Smooth muscle cell (in vitro differentiated cells): ENCODE results near the gene PTTG1IP. TPM values are rescaled to one million over a fixed set of nuclear protein-coding genes. Genes with fewer than 3 reads are reported as not detected.

Experiments
- DNase-seq: peaks from one replicate; lab custom pipeline; 2025; ENCODE audit not compliant: unreplicated experiment; lab: John Stamatoyannopoulos, UW
- H2AFZ ChIP-seq: fragments of 200-600 bp; sonication (generic); 2 replicates; pipeline ENCODE4 v1.6.0; 2016; ENCODE audit warnings: antibody characterized with exemption, low read depth, mild to moderate bottlenecking
- H3F3A ChIP-seq: fragments of 200-600 bp; sonication (generic); 2 replicates; pipeline ENCODE4 v1.6.0; 2017; ENCODE audit warnings: antibody characterized with exemption, low read depth
- H3K27ac ChIP-seq: fragments of 200-600 bp; sonication (generic); 2 replicates; pipeline ENCODE4 v1.5.1; 2016; ENCODE audit warnings: low read depth, mild to moderate bottlenecking
- H3K27me3 ChIP-seq: fragments of 200-600 bp; sonication (generic); 2 replicates; pipeline ENCODE4 v1.6.1; 2016; ENCODE audit warnings: low read depth, mild to moderate bottlenecking
- H3K36me3 ChIP-seq: fragments of 200-600 bp; sonication (generic); 2 replicates; pipeline ENCODE4 v1.5.1; 2016; ENCODE audit warnings: low read depth
- H3K4me1 ChIP-seq: fragments of 200-600 bp; sonication (generic); 2 replicates; pipeline ENCODE4 v1.5.1; 2016; ENCODE audit warnings: low read depth
- H3K4me2 ChIP-seq: fragments of 200-600 bp; sonication (generic); 2 replicates; pipeline ENCODE4 v1.6.0; 2016; ENCODE audit warnings: mild to moderate bottlenecking
- H3K4me3 ChIP-seq: fragments of 200-600 bp; sonication (generic); 2 replicates; pipeline ENCODE4 v1.5.1; 2016; ENCODE audit warnings: mild to moderate bottlenecking
- H3K79me2 ChIP-seq: fragments of 200-600 bp; sonication (generic); 2 replicates; pipeline ENCODE4 v1.6.0; 2016; ENCODE audit warnings: low read depth, mild to moderate bottlenecking
- H3K9ac ChIP-seq: fragments of 200-600 bp; sonication (generic); 2 replicates; pipeline ENCODE4 v1.6.0; 2016; ENCODE audit warnings: low read depth
- H3K9me3 ChIP-seq: fragments of 200-600 bp; sonication (generic); replicated peaks from 2 replicates; pipeline ENCODE4 v1.5.1; 2016; ENCODE audit warnings: low read depth
- H4K20me1 ChIP-seq: fragments of 200-600 bp; sonication (generic); 2 replicates; pipeline ENCODE4 v1.6.0; 2016; ENCODE audit warnings: low read depth
- WGBS: methylation state at CpG from one replicate; pipeline ENCODE4 v1.1.7; 2016; ENCODE audit warnings: low lambda C conversion rate; 5-methylcytosine and 5-hydroxymethylcytosine counted together
- polyA plus RNA-seq: library from polyadenylated mRNA; unstranded; fragments of >200 nt; fragmentation: Nextera tagmentation; extraction: Ambion mirVana; gene quantifications from 2 replicates; pipeline ENCODE4 v1.2.1, GENCODE V29; 2016
- total RNA-seq: library from RNA; depleted of rRNA; stranded (reverse); fragments of >200 nt; gene quantifications from 2 replicates; pipeline ENCODE4 v1.2.3, GENCODE V29; 2014
- TF ChIP-seq, protein P1 (sequence below): fragments of 200-600 bp; sonication (generic); IDR thresholded peaks from 2 replicates; pipeline ENCODE4 v1.5.1; 2017; ENCODE audit warnings: borderline replicate concordance, mild to moderate bottlenecking, antibody characterized with exemption; ENCODE audit not compliant: insufficient read depth, poor library complexity, severe bottlenecking

Gene PTTG1IP
- total and polyA plus RNA-seq, 2 experiments from 2014 or later, result 331 to 340 TPM

DNA sequence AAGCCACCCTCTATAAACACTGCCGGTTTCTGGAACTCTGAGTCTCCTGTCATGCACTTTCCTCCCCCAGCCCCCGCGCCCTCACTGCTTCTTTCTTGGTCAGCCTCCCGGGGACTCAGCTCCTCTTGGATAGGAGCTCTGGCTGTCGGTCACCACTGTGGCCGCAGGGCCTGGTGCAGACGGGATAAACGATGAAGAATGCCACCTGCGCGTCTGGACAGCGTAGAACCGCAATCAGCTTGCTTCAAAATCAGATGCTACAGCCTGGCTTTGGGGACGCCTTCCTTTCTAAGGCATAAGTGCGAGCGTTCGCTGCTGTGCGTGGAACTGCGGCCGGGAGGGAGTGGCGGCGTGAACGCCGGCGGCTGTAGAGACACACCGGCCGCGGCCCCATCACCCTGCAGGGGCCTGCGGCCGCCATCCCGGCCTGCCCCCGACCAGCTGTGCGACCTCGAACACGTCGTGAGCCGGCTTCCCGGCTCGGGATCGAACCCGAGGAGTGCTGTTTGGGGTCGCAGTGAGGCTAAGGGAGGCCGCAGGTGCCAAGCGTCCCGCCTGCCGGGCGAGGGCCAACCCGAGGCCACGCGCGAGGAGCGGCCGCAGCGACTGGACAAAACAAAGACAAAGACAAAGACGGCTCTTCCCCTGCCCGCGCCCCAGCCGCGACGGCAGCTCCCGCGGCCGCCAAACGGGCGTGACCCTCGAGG, 688 bp downstream of the PTTG1IP start:
- no peak for DNase-seq
- 1% methylated on average over 48 of the region's 65 CpGs for WGBS
- H3K9me3 ChIP-seq, result no peaks in the 10 kb centered on the region
- TF ChIP-seq, protein P1, sequence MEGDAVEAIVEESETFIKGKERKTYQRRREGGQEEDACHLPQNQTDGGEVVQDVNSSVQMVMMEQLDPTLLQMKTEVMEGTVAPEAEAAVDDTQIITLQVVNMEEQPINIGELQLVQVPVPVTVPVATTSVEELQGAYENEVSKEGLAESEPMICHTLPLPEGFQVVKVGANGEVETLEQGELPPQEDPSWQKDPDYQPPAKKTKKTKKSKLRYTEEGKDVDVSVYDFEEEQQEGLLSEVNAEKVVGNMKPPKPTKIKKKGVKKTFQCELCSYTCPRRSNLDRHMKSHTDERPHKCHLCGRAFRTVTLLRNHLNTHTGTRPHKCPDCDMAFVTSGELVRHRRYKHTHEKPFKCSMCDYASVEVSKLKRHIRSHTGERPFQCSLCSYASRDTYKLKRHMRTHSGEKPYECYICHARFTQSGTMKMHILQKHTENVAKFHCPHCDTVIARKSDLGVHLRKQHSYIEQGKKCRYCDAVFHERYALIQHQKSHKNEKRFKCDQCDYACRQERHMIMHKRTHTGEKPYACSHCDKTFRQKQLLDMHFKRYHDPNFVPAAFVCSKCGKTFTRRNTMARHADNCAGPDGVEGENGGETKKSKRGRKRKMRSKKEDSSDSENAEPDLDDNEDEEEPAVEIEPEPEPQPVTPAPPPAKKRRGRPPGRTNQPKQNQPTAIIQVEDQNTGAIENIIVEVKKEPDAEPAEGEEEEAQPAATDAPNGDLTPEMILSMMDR, result no peak
- H3F3A ChIP-seq, result peaks cover 24% of the 10 kb centered on the region
- peak overlapping the region; percentile 97 for H3K4me2 ChIP-seq
- H3K4me1 ChIP-seq, result peaks cover 36% of the 10 kb centered on the region
- H3K36me3 ChIP-seq, result no peaks in the 10 kb centered on the region
- peak overlapping the region; percentile 94 for H3K4me3 ChIP-seq
- H4K20me1 ChIP-seq, result peaks cover 51% of the 10 kb centered on the region
- peaks cover 47% of the 10 kb centered on the region for H3K79me2 ChIP-seq
- H3K27ac ChIP-seq, result peak overlapping the region; percentile 96
- H3K27me3 ChIP-seq, result no peaks in the 10 kb centered on the region
- peak overlapping the region; percentile 67 for H3K9ac ChIP-seq
- H2AFZ ChIP-seq, result no peak overlapping the region

DNA sequence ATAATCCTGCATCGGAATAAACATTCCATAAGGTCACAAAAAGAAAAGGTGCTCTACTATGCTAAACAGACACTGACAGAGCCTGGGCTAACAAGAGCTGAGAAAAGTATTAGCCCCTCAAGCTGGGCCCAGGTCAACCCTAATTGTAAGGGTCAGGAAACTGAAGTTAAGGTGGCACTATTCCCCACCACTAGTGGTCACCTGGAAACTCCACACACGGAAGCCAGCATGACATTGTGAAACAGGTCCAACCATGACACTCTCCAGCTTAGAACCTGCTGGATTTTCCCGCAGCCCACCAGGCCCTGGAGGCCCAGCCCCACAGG, 1.2 kb downstream of the PTTG1IP start:
- H3K27me3 ChIP-seq, result no peaks in the 10 kb centered on the region
- peaks cover 37% of the 10 kb centered on the region for H3K4me1 ChIP-seq
- H3K4me3 ChIP-seq, result peak overlapping the region; percentile 94
- peak overlapping the region; percentile 96 for H3K27ac ChIP-seq
- peaks cover 29% of the 10 kb centered on the region for H3F3A ChIP-seq
- TF ChIP-seq, protein P1, result no peak
- DNase-seq, result no peak
- no peak overlapping the region for H2AFZ ChIP-seq
- H3K79me2 ChIP-seq, result peaks cover 52% of the 10 kb centered on the region
- no peaks in the 10 kb centered on the region for H3K36me3 ChIP-seq
- peaks cover 56% of the 10 kb centered on the region for H4K20me1 ChIP-seq
- 21% methylated on average over 3 of the region's 3 CpGs for WGBS
- H3K4me2 ChIP-seq, result peak overlapping the region; percentile 97
- H3K9me3 ChIP-seq, result no peaks in the 10 kb centered on the region
- peak overlapping the region; percentile 67 for H3K9ac ChIP-seq

DNA sequence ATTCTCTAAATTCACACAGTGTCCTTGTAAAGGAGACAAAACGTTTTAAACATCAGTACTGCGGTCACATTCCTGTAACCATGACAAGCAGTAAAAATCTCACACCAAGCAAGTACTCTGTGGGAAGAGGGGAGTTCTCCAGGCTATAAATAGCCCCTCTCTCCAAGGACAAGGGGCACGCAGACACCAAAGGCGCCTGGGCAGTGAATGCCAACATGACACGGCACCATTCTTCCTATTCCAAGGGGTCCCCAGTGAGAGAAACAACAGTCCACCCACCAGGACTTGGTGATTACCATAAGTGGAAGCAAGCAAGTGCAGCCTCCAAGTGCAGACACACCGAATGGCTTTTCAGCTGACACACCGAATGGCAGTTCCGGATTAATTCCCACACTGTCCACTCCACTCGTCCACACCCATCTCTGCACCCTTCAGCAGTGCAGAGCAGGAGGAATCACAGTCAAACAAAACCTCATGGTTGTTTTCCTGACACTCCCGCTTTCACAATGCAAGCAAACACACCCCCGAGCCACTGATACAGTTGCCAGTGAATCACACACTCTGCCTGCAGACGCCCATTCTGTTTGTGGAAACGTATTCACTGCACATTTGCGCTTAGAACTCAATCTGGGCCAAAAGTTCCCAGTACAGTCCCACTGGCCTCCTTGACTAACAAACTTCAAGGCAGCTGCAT, 1.8 kb downstream of the PTTG1IP start:
- WGBS, result 17% methylated on average over 14 of the region's 14 CpGs
- Histone ChIP-seq H3F3A (peaks cover 32% of the 10 kb centered on the region), H3K9ac (peak overlapping the region; percentile 67), H3K4me2 (peak overlapping the region; percentile 97), H3K27ac (peak overlapping the region; percentile 96), H2AFZ (no peak overlapping the region), H3K4me1 (peaks cover 37% of the 10 kb centered on the region), H3K27me3 (no peaks in the 10 kb centered on the region), H3K9me3 (no peaks in the 10 kb centered on the region), H3K4me3 (peak overlapping the region; percentile 94), H3K36me3 (no peaks in the 10 kb centered on the region), H3K79me2 (peaks cover 58% of the 10 kb centered on the region), H4K20me1 (peaks cover 62% of the 10 kb centered on the region)
- DNase-seq, result no peak
- TF ChIP-seq, protein P1, result no peak
